Astrocyte (in vitro differentiated cells and primary cell): ENCODE results near the gene TUBB6. TPM values are rescaled to one million over a fixed set of nuclear protein-coding genes. Genes with fewer than 3 reads are reported as not detected.

Experiments
- DNase-seq: peaks from one replicate; pipeline ENCODE4 v3.0.0-alpha.2; 2010; ENCODE audit warnings: low read depth
- FAIRE-seq: peaks from 2 replicates; lab custom pipeline; 2011; peaks lifted over from hg19 to GRCh38; lab: Jason Lieb, UNC
- H2AFZ ChIP-seq: 2 replicates; pipeline ENCODE4 v1.6.0; 2012; ENCODE audit warnings: low read depth, low read length, inconsistent platforms
- H3K27ac ChIP-seq: 2 replicates; pipeline ENCODE4 v1.5.1; 2011; ENCODE audit warnings: low read depth, low read length, inconsistent platforms
- H3K27me3 ChIP-seq: 2 replicates; pipeline ENCODE4 v1.6.0; 2011; ENCODE audit warnings: low read length, inconsistent platforms; ENCODE audit not compliant: insufficient read depth
- H3K36me3 ChIP-seq: 2 replicates; pipeline ENCODE4 v1.5.1; 2011; ENCODE audit warnings: low read length, inconsistent platforms; ENCODE audit not compliant: insufficient read depth
- H3K4me1 ChIP-seq: 2 replicates; pipeline ENCODE4 v1.5.1; 2011; ENCODE audit warnings: low read length, inconsistent platforms; ENCODE audit not compliant: insufficient read depth
- H3K4me2 ChIP-seq: 2 replicates; pipeline ENCODE4 v1.6.0; 2012; ENCODE audit warnings: low read length, inconsistent platforms
- H3K4me3 ChIP-seq: 2 replicates; pipeline ENCODE4 v1.5.1; 2011; ENCODE audit warnings: low read depth, mild to moderate bottlenecking, low read length, inconsistent platforms; ENCODE audit not compliant: insufficient read depth
- H3K79me2 ChIP-seq: 2 replicates; pipeline ENCODE4 v1.6.0; 2012; ENCODE audit warnings: mild to moderate bottlenecking, low read length, inconsistent platforms; ENCODE audit not compliant: insufficient read depth
- H3K9ac ChIP-seq: 2 replicates; pipeline ENCODE4 v1.6.0; 2012; ENCODE audit warnings: mild to moderate bottlenecking, low read length, inconsistent platforms
- H3K9me3 ChIP-seq: 2 replicates; pipeline ENCODE4 v1.5.1; 2012; ENCODE audit warnings: low read depth, mild to moderate bottlenecking, low read length, inconsistent platforms; ENCODE audit not compliant: insufficient read depth
- H4K20me1 ChIP-seq: 2 replicates; pipeline ENCODE4 v1.6.0; 2012; ENCODE audit warnings: low read length, inconsistent platforms; ENCODE audit not compliant: insufficient read depth
- H3K27ac Mint-ChIP-seq: one replicate; pipeline ENCODE4 v1.8.0; 2021; ENCODE audit warnings: mild to moderate bottlenecking, mixed read lengths; ENCODE audit not compliant: unreplicated experiment
- H3K27me3 Mint-ChIP-seq: one replicate; pipeline ENCODE4 v1.8.0; 2021; ENCODE audit warnings: low read depth, mixed read lengths; ENCODE audit not compliant: unreplicated experiment
- H3K36me3 Mint-ChIP-seq: one replicate; pipeline ENCODE4 v1.8.0; 2021; ENCODE audit warnings: low read depth, mixed read lengths; ENCODE audit not compliant: unreplicated experiment
- H3K4me1 Mint-ChIP-seq: one replicate; pipeline ENCODE4 v1.8.0; 2021; ENCODE audit warnings: low read depth, mixed read lengths; ENCODE audit not compliant: unreplicated experiment
- H3K4me3 Mint-ChIP-seq: one replicate; pipeline ENCODE4 v1.8.0; 2021; ENCODE audit warnings: mild to moderate bottlenecking, moderate library complexity, mixed read lengths; ENCODE audit not compliant: unreplicated experiment
- H3K9me3 Mint-ChIP-seq: one replicate; pipeline ENCODE4 v1.8.0; 2021; ENCODE audit warnings: mild to moderate bottlenecking, mixed read lengths; ENCODE audit not compliant: unreplicated experiment
- CTCF ChIP-seq: IDR thresholded peaks from 2 replicates; pipeline ENCODE4 v1.5.1; 2011; ENCODE audit warnings: low read depth, mild to moderate bottlenecking, inconsistent platforms, low read length, moderate library complexity; ENCODE audit not compliant: insufficient read depth
- EZH2 ChIP-seq: IDR thresholded peaks from 2 replicates; pipeline ENCODE4 v1.6.1; 2012; ENCODE audit warnings: mild to moderate bottlenecking, low read length, inconsistent platforms; ENCODE audit not compliant: insufficient read depth
- total RNA-seq: library from RNA; stranded (reverse); gene quantifications from 2 replicates; pipeline ENCODE4 v1.2.1, GENCODE V29; 2021

Gene TUBB6
- total RNA-seq, 1 donor from 2014 or later: 528 TPM

DNA sequence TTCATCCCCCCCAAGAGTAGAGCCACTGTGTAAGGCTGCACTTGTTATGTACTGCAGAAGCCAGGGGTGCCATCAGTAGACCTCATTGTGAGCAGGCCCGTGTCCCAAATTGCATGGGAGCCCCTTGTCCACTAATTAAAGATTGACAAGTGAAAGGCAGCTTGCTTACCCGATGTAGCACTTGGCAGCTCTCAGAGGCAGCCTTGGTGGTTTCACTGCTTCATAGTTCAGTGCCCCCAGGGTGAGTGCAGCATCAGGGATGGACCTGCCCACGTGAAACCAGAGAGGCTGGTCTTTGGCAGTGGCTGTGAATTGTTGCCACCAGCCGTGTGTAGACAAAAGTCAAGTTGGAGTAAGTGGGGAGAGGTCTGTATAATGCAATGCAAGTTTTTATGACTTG lies 13.3 kb downstream of the TUBB6 start:
- Mint-ChIP-seq H3K9me3 (no peaks in the 10 kb centered on the region), H3K4me1 (peaks cover 34% of the 10 kb centered on the region), H3K4me3 (no peak overlapping the region), H3K27ac (no peak overlapping the region), H3K36me3 (peaks cover 13% of the 10 kb centered on the region), H3K27me3 (no peaks in the 10 kb centered on the region)
- H3K4me3 ChIP-seq: no peak overlapping the region
- no peak for DNase-seq
- no peaks in the 10 kb centered on the region for H3K9me3 ChIP-seq
- no peak for TF ChIP-seq CTCF
- no peak for TF ChIP-seq EZH2
- H4K20me1 ChIP-seq: peaks cover 89% of the 10 kb centered on the region
- no peak overlapping the region for H3K4me2 ChIP-seq
- H3K36me3 ChIP-seq: peaks cover 51% of the 10 kb centered on the region
- H2AFZ ChIP-seq: no peak overlapping the region
- no peaks in the 10 kb centered on the region for H3K27me3 ChIP-seq
- no peaks in the 10 kb centered on the region for H3K4me1 ChIP-seq
- peaks cover 89% of the 10 kb centered on the region for H3K79me2 ChIP-seq
- H3K9ac ChIP-seq: no peak overlapping the region
- H3K27ac ChIP-seq: no peak overlapping the region
- no peak for FAIRE-seq

GRCh38 chr18:12324991-12325725 lies 17.1 kb downstream of the TUBB6 start:
- Mint-ChIP-seq H3K4me1 (peaks cover 26% of the 10 kb centered on the region), H3K27ac (peak overlapping the region; percentile 66), H3K27me3 (no peaks in the 10 kb centered on the region), H3K36me3 (peaks cover 20% of the 10 kb centered on the region), H3K4me3 (no peak overlapping the region), H3K9me3 (no peaks in the 10 kb centered on the region)
- no peak overlapping the region for H2AFZ ChIP-seq
- no peak overlapping the region for H3K9ac ChIP-seq
- H4K20me1 ChIP-seq: peaks cover 91% of the 10 kb centered on the region
- TF ChIP-seq CTCF (no peak), EZH2 (no peak)
- FAIRE-seq: no peak
- peaks cover 60% of the 10 kb centered on the region for H3K79me2 ChIP-seq
- H3K4me3 ChIP-seq: no peak overlapping the region
- no peak overlapping the region for H3K27ac ChIP-seq
- DNase-seq: no peak
- H3K4me1 ChIP-seq: peaks cover 3% of the 10 kb centered on the region
- H3K27me3 ChIP-seq: no peaks in the 10 kb centered on the region
- H3K36me3 ChIP-seq: peaks cover 41% of the 10 kb centered on the region
- no peaks in the 10 kb centered on the region for H3K9me3 ChIP-seq
- no peak overlapping the region for H3K4me2 ChIP-seq

DNA sequence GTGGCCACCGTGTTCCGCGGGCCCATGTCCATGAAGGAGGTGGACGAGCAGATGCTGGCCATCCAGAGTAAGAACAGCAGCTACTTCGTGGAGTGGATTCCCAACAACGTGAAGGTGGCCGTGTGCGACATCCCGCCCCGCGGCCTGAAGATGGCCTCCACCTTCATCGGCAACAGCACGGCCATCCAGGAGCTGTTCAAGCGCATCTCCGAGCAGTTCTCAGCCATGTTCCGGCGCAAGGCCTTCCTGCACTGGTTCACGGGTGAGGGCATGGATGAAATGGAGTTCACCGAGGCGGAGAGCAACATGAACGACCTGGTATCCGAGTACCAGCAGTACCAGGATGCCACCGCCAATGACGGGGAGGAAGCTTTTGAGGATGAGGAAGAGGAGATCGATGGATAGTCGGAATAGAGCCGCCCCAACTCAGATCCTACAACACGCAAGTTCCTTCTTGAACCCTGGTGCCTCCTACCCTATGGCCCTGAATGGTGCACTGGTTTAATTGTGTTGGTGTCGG lies 17.7 kb downstream of the TUBB6 start:
- peaks cover 54% of the 10 kb centered on the region for H3K79me2 ChIP-seq
- H3K4me1 ChIP-seq: peaks cover 3% of the 10 kb centered on the region
- H3K4me3 ChIP-seq: no peak overlapping the region
- H4K20me1 ChIP-seq: peaks cover 88% of the 10 kb centered on the region
- H3K27ac Mint-ChIP-seq: peak overlapping the region; percentile 16
- H3K27me3 Mint-ChIP-seq: no peaks in the 10 kb centered on the region
- no peaks in the 10 kb centered on the region for H3K9me3 Mint-ChIP-seq
- DNase-seq: no peak
- H3K27ac ChIP-seq: no peak overlapping the region
- H3K4me2 ChIP-seq: no peak overlapping the region
- peaks cover 21% of the 10 kb centered on the region for H3K4me1 Mint-ChIP-seq
- TF ChIP-seq CTCF: no peak
- TF ChIP-seq EZH2: no peak
- H3K4me3 Mint-ChIP-seq: no peak overlapping the region
- H3K9ac ChIP-seq: no peak overlapping the region
- H3K9me3 ChIP-seq: no peaks in the 10 kb centered on the region
- H2AFZ ChIP-seq: no peak overlapping the region
- H3K36me3 ChIP-seq: peaks cover 36% of the 10 kb centered on the region
- no peaks in the 10 kb centered on the region for H3K27me3 ChIP-seq
- FAIRE-seq: no peak
- H3K36me3 Mint-ChIP-seq: peaks cover 19% of the 10 kb centered on the region
